HEK293 (cell line): ENCODE results near the gene ARNT2.

Source experiments
- ZNF404 ChIP-seq: fragments of 450-650 bp; formaldehyde crosslinking; IDR thresholded peaks from 2 replicates; pipeline ENCODE4 v1.5.1; 2017; ENCODE audit warnings: missing biosample characterization, missing genetic modification characterization
- ZNF514 ChIP-seq: fragments of 450-650 bp; formaldehyde crosslinking; IDR thresholded peaks from 2 replicates; pipeline ENCODE4 v1.5.1; 2016; ENCODE audit warnings: missing biosample characterization, missing genetic modification characterization
- TF ChIP-seq, protein P1 (sequence below): fragments of 450-650 bp; formaldehyde crosslinking; IDR thresholded peaks from 2 replicates; pipeline ENCODE4 v1.5.1; 2016; ENCODE audit warnings: missing biosample characterization, missing genetic modification characterization

DNA sequence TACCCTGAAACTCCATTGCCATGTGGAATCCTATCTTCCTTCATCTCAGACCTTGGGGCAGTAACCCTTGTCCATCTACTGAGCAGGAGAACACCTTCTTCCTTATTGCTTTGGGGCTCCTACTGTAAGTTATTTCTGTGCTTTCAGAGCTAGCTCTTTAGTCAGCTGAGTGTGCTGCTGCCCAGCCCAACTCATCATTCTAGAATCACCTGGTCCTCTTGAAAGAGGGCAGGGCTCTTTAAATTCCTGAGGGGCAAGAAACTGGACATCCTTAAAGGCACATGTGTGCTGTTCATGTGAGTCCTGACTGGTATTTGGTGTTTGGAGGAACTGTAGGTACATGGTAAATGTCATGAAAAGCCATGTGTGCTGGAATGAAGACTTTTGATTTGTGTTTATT is 140.9 kb downstream of the ARNT2 start:
- TF ChIP-seq, protein P1, sequence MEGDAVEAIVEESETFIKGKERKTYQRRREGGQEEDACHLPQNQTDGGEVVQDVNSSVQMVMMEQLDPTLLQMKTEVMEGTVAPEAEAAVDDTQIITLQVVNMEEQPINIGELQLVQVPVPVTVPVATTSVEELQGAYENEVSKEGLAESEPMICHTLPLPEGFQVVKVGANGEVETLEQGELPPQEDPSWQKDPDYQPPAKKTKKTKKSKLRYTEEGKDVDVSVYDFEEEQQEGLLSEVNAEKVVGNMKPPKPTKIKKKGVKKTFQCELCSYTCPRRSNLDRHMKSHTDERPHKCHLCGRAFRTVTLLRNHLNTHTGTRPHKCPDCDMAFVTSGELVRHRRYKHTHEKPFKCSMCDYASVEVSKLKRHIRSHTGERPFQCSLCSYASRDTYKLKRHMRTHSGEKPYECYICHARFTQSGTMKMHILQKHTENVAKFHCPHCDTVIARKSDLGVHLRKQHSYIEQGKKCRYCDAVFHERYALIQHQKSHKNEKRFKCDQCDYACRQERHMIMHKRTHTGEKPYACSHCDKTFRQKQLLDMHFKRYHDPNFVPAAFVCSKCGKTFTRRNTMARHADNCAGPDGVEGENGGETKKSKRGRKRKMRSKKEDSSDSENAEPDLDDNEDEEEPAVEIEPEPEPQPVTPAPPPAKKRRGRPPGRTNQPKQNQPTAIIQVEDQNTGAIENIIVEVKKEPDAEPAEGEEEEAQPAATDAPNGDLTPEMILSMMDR (tag by site-specific recombination): no peak
- TF ChIP-seq ZNF514 (tag by site-specific recombination) (no peak), ZNF404 (tag by site-specific recombination) (no peak)
